NCI-H1048 (cell line): ENCODE measurements around the gene FAM90A1.
"Not testable (repeated sequence)": the region's sequence is repeated elsewhere in the genome, so short reads cannot be mapped to it uniquely, and the experiment has no call there.

ENCODE experiments used
- DNase-seq: peaks from one replicate; lab custom pipeline; 2025; lab: John Stamatoyannopoulos, UW

The FAM90A1 gene

DNA sequence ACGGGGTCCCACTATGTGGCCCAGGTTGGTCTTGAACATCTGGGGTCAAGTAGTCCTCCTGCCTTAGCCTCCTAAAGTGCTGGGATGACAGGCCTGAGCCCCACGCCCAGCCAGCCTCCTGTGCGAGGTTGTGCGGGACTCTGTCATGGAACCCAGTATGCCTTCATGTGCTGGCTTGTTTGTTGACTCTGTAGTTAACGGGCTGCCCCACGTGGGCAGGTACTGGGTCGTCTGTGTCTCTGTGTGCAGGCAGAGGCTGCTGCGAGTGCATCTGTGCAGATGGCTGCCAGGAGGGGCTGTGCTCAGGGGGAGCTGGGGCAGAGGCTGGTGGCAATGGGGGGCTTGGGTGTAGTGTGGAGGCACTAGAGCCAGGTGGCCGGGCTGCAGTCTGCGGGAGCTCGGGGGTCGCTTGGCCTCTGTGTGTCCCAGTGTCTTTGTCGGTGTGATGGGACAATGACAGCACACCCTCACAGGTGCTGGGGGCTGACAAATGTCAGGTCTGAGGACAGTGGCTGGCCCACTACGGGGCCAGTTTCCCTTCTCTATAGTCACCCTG, 6.0 kb upstream of the FAM90A1 start:
- not testable (repeated sequence) for DNase-seq

DNA sequence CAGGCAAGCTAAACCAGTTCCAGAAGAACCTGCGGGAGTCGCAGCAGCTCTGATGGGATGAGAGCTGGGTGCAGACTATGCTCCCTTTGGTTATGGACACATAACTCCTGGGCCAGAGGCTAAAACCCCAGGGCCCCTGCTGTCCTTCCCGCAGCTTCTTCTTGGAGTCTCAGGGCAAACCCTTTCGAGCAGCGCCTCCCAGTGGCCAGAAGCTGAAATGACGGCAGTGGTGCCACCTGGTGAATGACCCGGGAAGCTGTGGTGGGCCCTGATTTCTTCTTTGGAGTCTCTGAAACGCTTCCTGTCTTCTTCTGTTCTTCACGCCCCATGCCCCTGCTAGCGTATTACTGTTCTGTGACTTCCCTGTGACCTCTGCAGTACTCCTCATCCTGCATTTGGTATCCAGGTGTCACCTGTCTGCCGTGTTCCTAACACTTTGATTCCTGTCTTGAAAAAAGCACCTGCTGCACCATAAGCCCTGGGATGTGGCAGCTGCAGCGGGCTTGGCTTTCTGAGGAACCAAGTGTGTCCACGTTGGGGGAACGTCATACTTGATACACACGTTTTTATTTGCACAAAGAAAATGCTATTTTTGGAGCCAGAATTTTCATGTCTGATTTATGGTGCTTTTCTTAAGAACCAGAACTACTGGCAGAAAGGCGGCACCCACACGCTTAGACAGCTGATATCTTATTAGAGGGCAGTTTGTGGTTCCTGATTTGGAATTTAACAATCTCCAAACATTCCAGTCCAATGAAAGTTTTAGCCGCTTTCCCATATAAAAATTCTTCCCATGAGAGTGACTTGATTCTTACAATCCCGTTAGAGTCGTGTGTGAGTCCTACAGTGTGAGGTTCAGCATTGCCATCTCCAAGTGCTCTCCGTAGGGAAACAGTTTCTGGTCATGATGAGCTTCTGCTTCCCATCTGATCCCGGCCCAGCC, 4.5 kb upstream of the FAM90A1 start:
- not testable (repeated sequence) for DNase-seq

DNA sequence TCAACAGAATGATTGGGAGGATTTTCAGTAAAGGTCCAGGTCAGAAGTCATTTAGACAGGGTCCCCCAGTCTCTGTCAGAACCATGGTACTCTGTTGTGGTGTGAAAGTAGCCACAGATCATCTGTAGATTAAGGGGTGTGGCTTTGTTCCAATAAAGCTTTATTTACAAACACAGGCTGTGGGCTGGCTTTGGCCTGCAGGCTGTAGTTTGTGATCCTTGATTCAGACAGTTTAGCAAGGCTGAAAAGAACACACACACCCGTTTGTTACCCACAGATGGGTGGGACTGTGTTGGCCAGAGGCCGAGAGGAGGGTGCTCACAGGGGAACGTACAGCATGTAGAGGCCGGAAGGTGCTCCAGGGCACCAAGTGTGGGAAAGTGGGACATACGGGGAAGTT, 3.6 kb upstream of the FAM90A1 start:
- DNase-seq, result not testable (repeated sequence)

DNA sequence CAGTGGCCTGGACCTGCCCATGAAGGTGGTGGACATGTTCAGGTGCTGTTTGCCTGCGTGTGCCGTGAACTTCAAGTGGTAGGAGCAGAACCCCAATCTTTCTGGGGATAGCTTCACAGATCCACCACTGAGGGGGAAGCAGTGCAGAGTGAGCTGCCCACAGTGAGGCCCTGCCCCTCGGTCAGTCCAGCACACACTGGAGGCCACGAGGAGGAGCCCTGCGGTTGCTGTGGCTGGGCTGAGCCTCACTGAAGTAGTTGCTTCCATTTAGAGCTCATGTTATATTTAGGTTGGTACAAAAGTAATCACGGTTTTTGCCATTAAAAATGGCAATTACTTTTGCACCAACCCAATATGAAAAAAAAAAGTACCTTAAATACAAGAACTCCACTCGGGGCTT, 2.1 kb upstream of the FAM90A1 start:
- not testable (repeated sequence) for DNase-seq

DNA sequence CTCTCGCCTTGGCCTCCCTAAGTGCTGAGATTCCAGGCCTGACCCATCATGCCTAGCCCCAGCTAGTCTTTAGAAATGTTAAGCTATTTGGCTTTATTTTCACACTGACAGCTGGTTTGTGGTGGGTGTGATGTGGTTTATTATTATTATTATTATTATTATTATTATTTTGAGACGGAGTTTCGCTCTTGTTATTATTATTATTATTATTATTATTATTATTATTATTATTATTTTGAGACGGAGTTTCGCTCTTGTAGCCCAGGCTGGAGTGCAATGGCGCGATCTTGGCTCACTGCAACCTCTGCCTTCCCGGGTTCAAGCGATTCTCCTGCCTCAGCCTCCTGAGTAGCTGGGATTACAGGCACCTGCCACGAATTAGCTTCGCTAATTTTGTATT, 1.2 kb upstream of the FAM90A1 start:
- DNase-seq, result not testable (repeated sequence)

DNA sequence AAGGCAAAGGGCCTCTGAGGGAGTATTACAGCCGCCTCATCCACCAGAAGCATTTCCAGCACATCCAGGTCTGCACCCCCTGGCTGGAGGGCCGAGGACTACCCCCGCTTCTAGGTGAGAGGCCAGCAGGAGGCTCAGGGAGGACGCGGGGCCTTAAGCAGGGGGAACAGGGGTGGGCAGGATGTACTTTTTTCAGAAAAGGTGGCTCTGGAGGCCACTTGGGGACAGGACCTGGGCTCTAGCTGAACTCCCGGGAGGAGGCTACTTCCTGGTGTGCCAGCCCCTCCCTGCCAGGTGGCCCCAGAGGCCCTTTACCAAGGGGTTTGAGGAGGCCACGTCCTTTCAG, 287 bp upstream of the FAM90A1 start:
- not testable (repeated sequence) for DNase-seq

DNA sequence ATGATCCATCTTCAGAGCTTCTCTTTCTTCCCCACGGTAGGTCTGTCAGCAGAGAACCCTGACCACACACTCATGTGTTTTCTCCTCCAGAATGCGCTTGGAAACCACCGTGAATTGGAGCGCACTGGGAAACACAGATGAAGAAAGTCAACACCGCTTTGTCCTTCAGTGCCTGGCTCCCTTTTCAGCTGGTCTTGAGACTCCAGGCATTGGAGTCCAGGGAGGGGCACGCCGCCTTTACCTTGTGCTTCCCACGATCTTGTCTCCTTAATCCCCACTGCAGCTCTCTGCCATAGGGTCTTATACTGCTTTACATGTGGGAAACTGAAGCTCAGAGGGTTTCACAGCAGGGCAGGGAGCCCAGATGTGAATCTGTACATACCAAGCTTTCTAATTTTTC, 1.1 kb downstream of the FAM90A1 start:
- no peak for DNase-seq

DNA sequence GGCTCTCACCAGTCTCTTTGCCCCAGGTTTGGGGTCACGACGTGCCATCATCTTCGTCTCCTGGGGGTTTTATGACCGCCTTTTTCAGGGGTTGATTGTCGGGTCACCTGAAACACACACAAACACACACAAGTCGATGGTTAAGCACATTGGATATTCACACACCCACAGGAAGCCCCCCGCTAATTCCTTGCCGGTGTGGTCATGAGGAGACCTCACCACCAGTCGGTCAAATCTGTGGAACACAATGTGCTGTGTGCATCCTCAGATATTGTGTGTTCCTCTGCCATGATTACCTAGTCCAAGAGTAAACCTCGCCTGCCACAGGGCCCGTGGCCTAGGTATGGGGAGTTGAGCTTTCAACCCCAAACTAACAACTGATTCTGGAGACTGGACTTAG, 2.6 kb downstream of the FAM90A1 start:
- not testable (repeated sequence) for DNase-seq

DNA sequence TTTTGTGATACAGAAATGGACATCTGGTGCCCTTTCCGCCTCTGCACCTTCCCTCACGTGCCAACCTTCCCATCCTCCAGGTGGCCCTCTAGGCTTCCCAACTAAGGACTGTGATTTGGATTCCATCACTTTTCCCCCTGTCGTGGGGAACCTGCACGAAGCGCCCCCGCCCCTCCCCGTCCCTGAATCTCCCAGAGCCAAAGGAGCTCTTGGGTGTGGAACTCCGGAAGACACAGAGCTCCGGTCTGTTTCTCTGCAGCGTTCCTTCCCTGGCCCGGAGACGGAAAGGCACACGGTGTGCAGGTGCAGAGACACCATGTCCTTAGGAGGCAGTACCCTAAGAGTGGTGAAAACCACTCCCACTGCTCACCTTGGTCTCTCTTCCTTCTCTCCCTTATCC, 3.8 kb downstream of the FAM90A1 start:
- not testable (repeated sequence) for DNase-seq

DNA sequence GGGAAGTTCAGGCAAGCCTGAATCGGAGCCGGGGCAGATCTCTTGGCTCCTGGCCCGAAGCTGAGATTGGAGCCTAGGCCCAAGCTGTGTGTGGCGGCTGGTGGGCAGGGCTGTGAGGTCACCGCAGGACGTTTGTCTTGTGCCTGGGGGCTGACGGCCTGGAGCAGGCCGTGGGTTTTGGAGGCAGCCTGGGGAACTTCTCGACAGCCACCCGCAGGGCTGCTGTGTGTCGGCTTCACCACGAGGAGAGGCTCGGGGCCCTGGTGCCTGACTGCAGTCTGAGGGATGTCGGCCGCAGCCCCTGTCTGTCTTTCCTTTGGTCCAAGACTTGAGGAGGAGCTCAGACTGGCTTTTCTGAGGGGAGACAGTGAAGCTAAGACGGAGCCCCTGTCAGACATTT, 5.1 kb downstream of the FAM90A1 start:
- not testable (repeated sequence) for DNase-seq

DNA sequence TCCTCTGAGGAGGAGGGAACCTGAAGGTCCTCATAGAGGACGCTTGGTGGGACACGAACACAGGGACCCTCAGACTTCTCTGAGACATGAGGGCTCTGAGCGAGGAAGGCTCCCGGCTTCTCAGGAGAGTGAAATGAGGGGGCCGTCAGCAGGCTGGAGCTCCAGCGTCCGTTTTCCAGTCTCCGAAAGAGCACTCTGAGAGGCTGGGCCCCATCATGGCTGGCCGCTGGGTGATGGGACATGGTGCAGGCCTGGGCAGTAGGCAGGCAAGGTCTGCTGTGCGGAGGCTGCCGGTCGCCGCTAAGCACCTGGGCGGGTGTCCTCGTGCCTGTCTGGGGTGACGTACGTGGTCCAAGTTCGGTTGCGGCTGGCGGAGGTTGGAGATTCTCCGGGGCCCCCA, 5.6 kb downstream of the FAM90A1 start:
- not testable (repeated sequence) for DNase-seq

DNA sequence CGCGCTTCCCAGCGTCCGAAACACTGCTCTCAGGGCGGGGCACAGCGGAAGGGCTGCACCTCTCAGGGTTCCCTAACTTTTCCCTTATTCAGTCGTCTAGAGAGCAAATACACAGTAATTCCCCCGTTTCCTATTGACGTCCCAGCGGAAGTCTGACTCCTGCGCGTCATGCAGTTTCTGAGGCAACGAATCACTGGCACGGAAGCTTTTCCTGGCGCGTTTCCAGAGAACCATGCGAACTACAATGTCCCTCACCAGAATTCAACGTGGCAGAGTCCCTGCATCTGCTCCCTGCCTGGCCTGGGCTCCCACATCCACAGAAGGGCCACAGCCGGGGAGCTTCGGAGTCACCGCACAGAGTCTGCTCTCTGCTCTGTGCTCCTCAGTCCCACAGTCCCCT, 6.0 kb downstream of the FAM90A1 start:
- DNase-seq, result not testable (repeated sequence)

DNA sequence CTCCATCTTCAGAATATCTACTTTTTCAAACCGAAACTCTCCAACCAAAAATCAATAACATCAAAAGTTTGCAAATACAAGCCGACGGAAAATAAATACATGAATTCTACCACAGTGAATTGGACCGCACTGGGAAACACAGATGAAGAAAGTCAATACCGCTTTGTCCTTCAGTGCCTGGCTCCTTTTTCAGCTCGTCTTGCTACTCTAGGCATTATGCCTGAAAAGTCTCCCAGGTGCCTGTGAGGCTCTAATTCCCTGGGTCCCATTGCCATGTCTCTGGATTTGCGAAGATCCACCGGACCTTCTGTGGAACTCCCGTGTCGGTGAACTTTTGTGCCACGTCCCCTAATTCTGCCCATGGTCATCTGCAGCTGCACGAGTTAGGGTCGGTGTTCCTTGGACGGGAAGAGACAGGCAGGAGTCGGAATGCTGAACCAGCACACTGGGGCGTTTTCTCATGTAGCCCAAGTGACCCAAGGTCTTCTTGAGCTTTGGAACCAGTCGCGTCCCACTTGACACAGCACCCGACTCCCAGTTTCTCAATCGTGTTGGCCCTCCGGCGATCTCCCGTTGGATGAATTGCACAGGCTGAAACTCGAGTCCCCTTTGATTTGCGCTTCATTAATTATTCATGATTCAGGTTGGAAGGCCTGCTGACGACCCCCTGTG, 8.6 kb downstream of the FAM90A1 start:
- not testable (repeated sequence) for DNase-seq

DNA sequence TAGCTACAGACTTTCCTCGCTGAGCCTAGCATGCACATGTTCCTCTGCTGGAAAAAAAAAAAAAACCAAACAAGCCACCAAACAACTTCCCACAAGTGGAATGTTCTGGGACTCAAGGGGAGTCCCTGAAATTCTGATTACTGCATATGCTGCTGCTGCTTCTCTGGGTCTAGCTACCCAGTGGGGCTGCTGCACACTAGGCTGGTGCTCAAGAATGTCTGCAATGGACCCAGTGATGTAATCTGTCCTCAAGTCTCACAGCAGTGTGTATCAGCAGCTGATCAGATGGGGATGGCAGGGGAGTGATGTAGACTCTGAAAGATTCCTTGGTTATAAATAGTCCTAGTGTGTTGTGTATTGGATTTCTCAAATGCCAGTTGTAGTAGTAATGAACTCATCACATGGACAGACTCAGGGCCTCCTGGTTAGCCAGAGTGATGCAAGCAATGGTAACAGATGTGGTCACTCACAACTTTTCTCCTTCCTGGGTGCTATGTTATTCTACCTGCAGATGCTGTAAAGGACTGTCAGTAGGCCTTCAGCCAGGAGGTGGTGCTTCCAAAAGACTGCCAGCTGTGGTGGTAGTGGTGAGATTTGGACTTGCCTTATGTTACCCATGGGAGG, 29.6 kb downstream of the FAM90A1 start:
- not testable (repeated sequence) for DNase-seq

DNA sequence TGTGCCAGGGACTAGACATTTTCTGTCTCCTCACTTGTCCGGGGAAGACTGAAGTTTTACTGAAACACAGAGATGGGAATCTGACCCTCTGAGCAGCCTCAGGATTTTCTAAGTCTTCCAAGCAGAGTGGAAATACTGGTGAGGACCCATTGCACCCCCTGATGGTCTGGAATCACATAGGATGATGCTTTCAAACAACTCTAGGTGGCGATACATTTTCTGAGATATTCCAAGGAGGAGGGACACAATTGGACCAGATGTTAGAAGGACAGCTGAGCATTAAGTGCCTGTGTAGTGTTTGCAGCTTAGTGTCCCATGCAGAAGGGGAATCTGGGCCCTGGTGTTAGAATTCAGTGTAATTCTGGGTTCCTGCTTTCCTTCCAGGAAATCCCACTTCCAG, 39.3 kb downstream of the FAM90A1 start:
- not testable (repeated sequence) for DNase-seq

DNA sequence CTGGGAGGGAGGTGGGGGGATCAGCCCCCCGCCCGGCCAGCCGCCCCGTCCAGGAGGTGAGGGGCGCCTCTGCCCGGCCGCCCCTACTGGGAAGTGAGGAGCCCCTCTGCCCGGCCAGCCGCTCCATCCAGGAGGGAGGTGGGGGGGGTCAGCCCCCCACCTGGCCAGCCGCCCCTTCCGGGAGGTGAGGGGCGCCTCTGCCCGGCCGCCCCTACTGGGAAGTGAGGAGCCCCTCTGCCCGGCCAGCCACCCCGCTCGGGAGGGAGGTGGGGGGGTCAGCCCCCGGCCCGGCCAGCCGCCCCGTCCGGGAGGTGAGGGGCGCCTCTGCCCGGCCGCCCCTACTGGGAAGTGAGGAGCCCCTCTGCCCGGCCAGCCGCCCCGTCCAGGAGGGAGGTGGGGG, 43.2 kb downstream of the FAM90A1 start:
- DNase-seq, result not testable (repeated sequence)

DNA sequence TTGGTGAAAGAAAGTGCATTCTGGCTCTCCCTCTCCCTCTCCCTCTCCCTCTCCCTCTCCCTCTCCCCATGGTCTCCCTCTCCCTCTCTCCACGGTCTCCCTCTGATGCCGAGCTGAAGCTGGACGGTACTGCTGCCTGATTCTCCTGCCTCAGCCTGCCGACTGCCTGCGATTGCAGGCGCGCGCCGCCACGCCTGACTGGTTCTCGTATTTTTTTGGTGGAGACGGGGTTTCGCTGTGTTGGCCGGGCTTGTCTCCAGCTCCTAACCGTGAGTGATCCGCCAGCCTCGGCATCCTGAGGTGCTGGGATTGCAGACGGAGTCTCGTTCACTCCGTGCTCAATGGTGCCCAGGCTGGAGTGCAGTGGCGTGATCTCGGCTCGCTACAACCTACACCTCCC, 44.1 kb downstream of the FAM90A1 start:
- not testable (repeated sequence) for DNase-seq

DNA sequence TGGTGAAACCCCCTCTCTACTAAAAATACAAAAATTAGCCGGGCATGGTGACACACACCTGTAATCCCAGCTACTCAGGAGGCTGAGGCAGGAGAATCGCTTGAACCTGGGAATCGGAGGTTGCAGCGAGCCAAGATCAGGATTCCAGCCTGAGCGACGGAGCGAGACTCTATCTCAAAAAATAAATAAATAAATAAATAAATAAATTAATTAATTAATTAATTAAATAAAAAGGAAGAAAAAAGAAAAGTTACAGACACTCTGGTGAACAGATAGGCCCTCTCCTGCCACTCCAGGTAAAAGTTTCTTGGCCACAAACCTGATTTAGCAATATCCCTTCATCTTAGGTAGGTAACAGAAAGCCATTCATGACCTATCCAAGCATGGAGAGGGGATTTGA, 44.5 kb downstream of the FAM90A1 start:
- DNase-seq, result not testable (repeated sequence)

DNA sequence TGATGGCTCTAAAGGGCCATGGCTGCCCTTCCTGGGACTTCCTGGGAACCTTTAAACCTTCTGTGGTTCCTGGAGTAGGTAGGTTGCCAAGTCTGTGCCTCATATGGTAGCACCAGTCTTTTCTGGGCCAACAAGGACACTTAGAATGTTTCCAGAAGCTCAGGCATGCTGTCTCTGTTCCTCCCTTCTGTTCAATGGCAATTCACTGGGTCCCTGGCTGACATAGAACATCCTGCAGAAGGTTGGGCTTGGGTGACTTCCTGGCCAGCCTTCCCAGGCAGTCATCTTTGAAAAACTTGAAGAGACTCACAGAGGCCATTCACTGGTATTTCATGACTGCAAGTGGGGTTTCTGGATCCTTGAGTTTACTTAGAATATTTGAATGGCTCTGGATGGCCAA, 46.1 kb downstream of the FAM90A1 start:
- DNase-seq, result not testable (repeated sequence)

DNA sequence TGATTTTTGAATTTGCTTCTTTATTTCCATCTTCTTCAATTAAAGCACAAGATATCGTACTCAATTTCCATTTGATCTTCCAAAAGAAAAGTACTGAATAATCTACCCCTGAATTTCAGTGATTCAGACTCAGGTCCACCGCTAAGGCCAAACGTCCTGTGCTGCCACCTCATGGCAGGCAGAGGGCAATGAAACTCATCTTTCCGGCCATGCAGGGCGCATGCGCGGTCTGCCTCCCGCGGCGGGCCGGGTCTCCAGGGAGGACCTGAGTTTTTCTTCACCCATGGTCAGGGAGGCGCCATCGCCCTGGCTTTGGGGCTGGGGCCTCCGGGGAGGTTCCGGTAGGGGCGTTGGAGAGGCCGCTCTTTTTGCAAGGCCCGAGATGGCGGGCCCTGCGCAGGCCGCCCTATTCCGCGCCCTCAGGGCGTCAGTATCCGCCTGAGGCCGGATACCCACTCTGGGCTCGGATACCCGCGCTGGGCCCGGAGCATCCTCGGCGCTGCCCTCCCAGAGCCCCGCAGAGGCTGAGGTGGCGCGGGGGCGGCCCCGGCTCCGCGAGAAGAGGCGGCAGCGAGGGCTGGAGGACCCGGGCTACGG, 47.3 kb downstream of the FAM90A1 start:
- DNase-seq, result not testable (repeated sequence)

DNA sequence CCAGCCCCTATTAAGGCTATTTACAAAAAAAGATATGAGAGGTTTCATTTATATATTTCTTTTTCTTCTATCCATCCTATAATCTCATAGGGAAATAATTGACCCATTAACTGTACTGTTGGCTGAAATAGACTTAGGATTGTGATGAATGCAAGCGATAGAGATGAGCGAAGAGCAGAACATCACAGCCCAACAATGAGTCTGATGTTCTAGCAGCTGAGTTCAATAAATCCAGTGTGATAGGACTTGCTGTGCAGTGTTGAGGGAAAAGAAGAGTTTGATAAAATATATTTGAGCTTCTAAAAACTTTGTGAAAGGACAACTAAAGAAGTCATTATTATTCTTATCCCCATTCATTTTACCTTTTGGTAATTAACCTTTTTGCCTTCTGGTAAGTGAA, 54.5 kb downstream of the FAM90A1 start:
- not testable (repeated sequence) for DNase-seq
